ENCODE measurements around the gene EYA3.

Gene EYA3

DNA sequence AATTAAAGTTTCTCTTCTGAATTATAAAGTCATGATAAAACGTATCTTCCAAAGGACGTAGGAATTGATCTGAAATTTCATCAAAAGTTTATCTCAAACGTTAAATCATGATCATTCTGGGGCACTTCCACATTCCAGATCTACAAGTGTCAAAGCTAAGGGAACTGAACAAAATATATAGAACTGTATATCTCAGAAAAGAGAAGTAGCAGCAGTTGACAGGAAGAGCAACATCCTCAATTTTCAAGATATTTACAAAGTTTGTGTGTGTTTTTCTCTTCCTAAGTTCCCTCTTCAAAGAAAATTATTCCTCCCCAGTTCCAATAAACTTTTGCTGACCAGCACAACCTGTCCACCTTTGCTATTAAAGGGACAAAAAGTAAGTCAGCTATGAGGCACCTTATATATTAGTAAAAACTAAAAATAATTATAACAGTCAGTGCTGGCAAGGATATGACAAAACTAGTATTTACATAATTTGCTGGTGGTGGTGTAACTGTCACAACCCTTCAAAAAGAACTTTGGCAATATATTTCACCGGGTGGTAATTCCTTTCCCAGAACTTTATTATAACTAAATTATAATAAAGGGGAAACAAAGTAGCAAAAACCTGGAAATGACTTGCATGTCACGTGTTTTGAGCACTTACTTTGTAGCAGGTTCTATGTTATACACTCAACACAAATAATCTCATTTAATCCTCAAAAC lies 38.5 kb upstream of the EYA3 start:
- TF ChIP-seq, protein P1, sequence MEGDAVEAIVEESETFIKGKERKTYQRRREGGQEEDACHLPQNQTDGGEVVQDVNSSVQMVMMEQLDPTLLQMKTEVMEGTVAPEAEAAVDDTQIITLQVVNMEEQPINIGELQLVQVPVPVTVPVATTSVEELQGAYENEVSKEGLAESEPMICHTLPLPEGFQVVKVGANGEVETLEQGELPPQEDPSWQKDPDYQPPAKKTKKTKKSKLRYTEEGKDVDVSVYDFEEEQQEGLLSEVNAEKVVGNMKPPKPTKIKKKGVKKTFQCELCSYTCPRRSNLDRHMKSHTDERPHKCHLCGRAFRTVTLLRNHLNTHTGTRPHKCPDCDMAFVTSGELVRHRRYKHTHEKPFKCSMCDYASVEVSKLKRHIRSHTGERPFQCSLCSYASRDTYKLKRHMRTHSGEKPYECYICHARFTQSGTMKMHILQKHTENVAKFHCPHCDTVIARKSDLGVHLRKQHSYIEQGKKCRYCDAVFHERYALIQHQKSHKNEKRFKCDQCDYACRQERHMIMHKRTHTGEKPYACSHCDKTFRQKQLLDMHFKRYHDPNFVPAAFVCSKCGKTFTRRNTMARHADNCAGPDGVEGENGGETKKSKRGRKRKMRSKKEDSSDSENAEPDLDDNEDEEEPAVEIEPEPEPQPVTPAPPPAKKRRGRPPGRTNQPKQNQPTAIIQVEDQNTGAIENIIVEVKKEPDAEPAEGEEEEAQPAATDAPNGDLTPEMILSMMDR (IDR thresholded peaks at IDR 0.05; ENCODE audit: insufficient read depth, low read length, missing control alignments): no peak
- POLR2A ChIA-PET: interaction anchor here (0.6 kb wide), 1 partner anchor 14 kb away, joined by 4 read pairs; no protein-coding TSS in a partner anchor
- DNase-seq (ENCODE audit: low read depth, low spot score): no peak
- CTCF ChIA-PET: interaction anchor here (0.9 to 1.2 kb wide), 2 partner anchors 9 to 35 kb away, joined by 3 read pairs; no protein-coding TSS in a partner anchor
- H3K4me3 ChIP-seq (ENCODE audit: low read depth, low read length): no peak overlapping the region

DNA sequence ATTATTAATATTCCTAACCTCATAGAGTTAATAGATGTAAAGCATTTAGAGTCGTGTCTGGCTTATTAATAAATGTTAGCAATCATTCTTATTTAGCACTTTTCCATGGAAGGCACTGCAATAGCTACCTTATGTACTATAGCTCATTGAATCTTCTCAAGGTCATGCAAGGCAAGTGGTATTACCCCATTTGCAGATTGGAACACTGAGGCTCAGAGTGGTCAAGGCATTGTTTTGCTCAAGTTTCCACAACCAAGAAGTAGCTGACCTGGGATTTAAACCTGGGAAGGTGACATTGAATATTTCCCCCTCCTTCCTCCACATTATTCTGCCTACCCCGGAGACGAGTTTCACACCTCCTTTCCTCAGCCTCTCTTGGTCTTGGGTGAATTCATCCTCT lies 37.8 kb upstream of the EYA3 start:
- no peak for DNase-seq (ENCODE audit: low read depth, low spot score)
- CTCF ChIA-PET: interaction anchor here (0.9 kb wide), 1 partner anchor 10 kb away, joined by 3 read pairs; no protein-coding TSS in a partner anchor
- H3K4me3 ChIP-seq (ENCODE audit: low read depth, low read length): no peak overlapping the region
- POLR2A ChIA-PET: interaction anchor here (0.6 kb wide), 1 partner anchor 13 kb away, joined by 4 read pairs; no protein-coding TSS in a partner anchor
- TF ChIP-seq, protein P1 (IDR thresholded peaks at IDR 0.05; ENCODE audit: insufficient read depth, low read length, missing control alignments): no peak

DNA sequence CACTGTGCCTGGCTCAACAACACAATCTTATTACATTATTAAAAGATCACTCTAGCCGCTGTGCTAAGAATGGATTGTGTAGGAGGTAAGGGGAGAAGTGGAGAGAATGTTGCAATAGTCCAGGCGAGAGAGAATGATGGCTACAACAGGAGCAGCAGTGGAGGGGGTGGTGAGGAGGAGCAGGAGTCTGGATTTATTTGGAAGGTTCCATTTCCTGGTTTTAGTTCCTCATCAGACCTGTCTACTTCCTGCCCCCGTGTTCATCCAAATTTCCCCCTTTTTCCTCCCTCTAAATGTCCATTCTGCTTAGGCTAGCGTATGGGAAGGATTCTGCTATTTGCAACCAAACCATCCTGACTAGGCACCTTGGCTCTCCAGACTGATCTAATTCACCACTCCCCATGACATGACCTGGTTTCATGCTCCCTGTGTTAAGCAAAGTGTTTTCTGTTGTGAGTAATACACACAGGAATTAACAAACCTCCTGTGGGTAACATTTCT lies 35.1 kb upstream of the EYA3 start:
- ChIA-PET CTCF (interaction anchor here (1.0 kb wide), 1 partner anchor 32 kb away, joined by 4 read pairs; no protein-coding TSS in a partner anchor), POLR2A (no interaction called here)
- no peak for DNase-seq (ENCODE audit: low read depth, low spot score)
- TF ChIP-seq, protein P1 (IDR thresholded peaks at IDR 0.05; ENCODE audit: insufficient read depth, low read length, missing control alignments): no peak
- no peak overlapping the region for H3K4me3 ChIP-seq (ENCODE audit: low read depth, low read length)

DNA sequence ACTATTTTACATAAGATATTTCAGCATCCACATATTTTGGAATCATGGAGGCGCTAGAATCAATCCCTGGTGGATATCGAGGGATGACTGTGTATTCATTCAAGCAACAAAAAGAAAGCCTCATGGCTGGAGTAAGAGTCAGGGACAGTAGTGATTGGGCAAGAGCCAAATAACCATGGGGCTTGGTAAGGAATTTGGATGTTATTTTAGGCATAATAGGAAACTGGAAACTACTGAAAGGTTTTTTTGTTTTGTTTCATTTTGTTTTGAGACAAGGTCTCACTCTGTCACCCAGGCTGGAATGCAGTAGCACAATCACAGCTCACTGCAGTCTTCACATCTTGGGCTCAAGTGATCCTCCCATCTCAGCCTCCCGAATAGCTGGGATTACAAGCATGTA lies 33.8 kb upstream of the EYA3 start:
- TF ChIP-seq, protein P1 (IDR thresholded peaks at IDR 0.05; ENCODE audit: insufficient read depth, low read length, missing control alignments): no peak
- ChIA-PET CTCF (interaction anchor here (0.6 to 1.0 kb wide), 2 partner anchors 26 to 31 kb away, joined by 3 to 4 read pairs; no protein-coding TSS in a partner anchor), POLR2A (interaction anchor here (0.7 kb wide), 1 partner anchor 34 kb away, joined by 5 read pairs; the partner anchor contains the start of gene EYA3)
- no peak overlapping the region for H3K4me3 ChIP-seq (ENCODE audit: low read depth, low read length)
- DNase-seq (ENCODE audit: low read depth, low spot score): no peak

DNA sequence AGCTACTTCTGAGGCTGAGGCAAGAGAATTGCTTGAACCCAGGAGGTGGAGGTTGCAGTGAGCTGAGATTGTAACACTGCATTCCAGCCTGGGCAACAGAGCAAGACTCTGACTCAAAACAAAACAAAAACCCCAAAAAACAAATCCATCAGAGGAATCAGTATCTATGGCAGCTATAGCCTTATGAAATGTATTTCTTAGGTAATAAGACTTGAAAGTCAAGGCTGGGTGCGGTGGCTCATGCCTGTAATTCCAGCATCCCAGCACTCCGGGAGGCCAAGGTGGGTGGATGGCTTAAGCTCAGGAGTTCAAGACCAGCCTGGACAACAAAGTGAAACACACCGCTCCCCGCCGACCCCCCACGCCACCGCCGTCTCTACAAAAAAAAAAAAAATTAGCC lies 31.1 kb upstream of the EYA3 start:
- POLR2A ChIA-PET: no interaction called here
- CTCF ChIA-PET: interaction anchor here (1.0 kb wide), 1 partner anchor 10 kb away, joined by 4 read pairs; no protein-coding TSS in a partner anchor
- TF ChIP-seq, protein P1 (IDR thresholded peaks at IDR 0.05; ENCODE audit: insufficient read depth, low read length, missing control alignments): no peak
- no peak overlapping the region for H3K4me3 ChIP-seq (ENCODE audit: low read depth, low read length)
- no peak for DNase-seq (ENCODE audit: low read depth, low spot score)

DNA sequence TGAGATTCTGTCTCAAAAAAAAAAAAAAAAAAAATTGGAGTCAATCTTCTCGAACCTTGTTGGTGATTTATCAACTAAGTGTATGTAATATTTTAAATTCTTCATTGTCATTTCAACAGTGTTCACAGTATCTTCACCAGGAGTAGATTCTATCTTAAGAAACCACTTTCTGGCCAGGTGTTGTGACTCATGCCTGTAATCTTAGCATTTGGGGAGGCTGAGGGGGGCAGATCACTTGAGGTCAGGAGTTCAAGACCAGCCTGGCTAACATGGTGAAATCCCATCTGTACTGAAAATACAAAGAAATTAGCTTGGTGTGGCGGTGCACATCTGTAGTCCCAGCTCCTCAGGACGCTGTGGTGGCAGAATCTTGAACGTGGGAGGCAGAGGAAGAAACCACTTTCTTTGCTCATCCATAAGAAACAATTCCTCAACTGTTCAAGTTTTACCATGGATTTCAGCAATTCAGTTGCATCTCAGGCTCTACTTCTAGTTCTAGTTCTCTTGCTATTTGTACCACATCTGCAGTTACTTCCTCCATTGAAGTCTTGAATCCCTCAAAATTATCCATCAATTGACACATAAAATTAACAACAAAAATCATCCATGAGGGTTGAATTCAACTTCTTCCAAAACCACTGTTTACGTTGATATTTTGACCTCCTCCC lies 30.4 kb upstream of the EYA3 start:
- CTCF ChIA-PET: interaction anchor here (0.7 kb wide), 1 partner anchor 90 kb away, joined by 3 read pairs; no protein-coding TSS in a partner anchor
- TF ChIP-seq, protein P1 (IDR thresholded peaks at IDR 0.05; ENCODE audit: insufficient read depth, low read length, missing control alignments): no peak
- POLR2A ChIA-PET: no interaction called here
- no peak for DNase-seq (ENCODE audit: low read depth, low spot score)
- no peak overlapping the region for H3K4me3 ChIP-seq (ENCODE audit: low read depth, low read length)

Data from AG04449 (cell line).